H1 (cell line): Measurements from ENCODE around the gene NCSTN. TPM values are rescaled to one million over a fixed set of nuclear protein-coding genes. Genes with fewer than 3 reads are reported as not detected.

Experiments
- GTF2F1 ChIP-seq: IDR thresholded peaks from 2 replicates; pipeline ENCODE4 v1.6.1; 2012; ENCODE audit warnings: low read depth, low read length, improper control_type of control experiment, borderline replicate concordance
- PHF8 ChIP-seq: fragments of 200-600 bp; sonication (generic); conservative IDR thresholded peaks from 2 replicates; pipeline ENCODE4 v1.7.1; 2012; ENCODE audit warnings: low read depth, mild to moderate bottlenecking, inconsistent platforms, low read length, moderate library complexity
- TAF7 ChIP-seq: optimal IDR thresholded peaks from 2 replicates; pipeline ENCODE3; 2011; ENCODE audit warnings: low read depth, mild to moderate bottlenecking, inconsistent platforms, low read length, moderate library complexity, borderline replicate concordance
- polyA plus RNA-seq, 7 experiments: library from polyadenylated mRNA; depleted of rRNA in 3 of 7; stranded (reverse) in 5 of 7; unstranded in 2 of 7; fragments of >200 nt in 5 of 7; fragments of 200-250 nt in 2 of 7; gene quantifications; 1 replicate in 5 of 7; 2 replicates in 1 of 7; 4 replicates in 1 of 7; pipeline versions ENCODE4 v1.2.1 to v1.2.3, GENCODE V29; 2011 to 2013; ENCODE audit warnings: missing spikeins in 2 of 7, mixed read lengths in 2 of 7
- total RNA-seq: library from RNA; stranded (reverse); fragmentation: NEBNext Ultra II Directional; extraction: Animal tissue kit (Norgen Biotek cat#: 25700); gene quantifications from 2 replicates; pipeline ENCODE4 v1.2.1, GENCODE V29; 2021
- TF ChIP-seq, protein P1 (sequence below), 3 experiments: IDR thresholded peaks; 1 replicate in 2 of 3; 2 replicates in 1 of 3; pipeline versions ENCODE4 v1.5.1 to v1.6.1; 2011; ENCODE audit warnings: low read length in 3 of 3, mild to moderate bottlenecking in 3 of 3, inconsistent platforms in 2 of 3, low read depth in 1 of 3, moderate library complexity in 1 of 3; ENCODE audit not compliant: insufficient read depth in 1 of 3; ENCODE audit errors: control extremely low read depth in 1 of 3
- TF ChIP-seq, protein P2 (sequence below): IDR thresholded peaks from 2 replicates; pipeline ENCODE4 v1.6.1; 2012; ENCODE audit warnings: inconsistent platforms

NCSTN gene
- total and polyA plus RNA-seq, 2 of the 8 experiments (the other 6 are each of a cell fraction or from before 2014, with no cell fraction given), result 64.7 to 125 TPM

DNA sequence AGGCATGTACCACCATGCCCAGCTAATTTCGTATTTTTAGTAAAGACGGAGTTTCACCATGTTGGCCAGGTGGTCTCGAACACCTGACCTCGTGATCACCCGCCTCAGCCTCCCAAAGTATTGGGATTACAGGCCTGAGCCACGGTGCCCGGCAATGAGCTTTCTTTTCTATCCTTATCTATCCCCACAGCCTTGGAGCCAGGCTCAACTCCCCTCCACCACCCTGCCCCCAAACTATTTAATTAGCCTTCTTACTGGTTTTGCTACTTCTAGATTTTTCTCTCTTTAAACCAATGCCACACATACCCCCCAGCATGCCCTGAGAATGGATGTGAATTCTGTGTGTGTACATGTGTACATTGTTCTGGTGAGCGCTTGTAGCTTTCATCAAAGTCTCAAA is 51.5 kb downstream of the NCSTN start (continued):
- no peak for TF ChIP-seq PHF8
- no peak for TF ChIP-seq GTF2F1
- TF ChIP-seq, protein P1, sequence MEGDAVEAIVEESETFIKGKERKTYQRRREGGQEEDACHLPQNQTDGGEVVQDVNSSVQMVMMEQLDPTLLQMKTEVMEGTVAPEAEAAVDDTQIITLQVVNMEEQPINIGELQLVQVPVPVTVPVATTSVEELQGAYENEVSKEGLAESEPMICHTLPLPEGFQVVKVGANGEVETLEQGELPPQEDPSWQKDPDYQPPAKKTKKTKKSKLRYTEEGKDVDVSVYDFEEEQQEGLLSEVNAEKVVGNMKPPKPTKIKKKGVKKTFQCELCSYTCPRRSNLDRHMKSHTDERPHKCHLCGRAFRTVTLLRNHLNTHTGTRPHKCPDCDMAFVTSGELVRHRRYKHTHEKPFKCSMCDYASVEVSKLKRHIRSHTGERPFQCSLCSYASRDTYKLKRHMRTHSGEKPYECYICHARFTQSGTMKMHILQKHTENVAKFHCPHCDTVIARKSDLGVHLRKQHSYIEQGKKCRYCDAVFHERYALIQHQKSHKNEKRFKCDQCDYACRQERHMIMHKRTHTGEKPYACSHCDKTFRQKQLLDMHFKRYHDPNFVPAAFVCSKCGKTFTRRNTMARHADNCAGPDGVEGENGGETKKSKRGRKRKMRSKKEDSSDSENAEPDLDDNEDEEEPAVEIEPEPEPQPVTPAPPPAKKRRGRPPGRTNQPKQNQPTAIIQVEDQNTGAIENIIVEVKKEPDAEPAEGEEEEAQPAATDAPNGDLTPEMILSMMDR (IDR thresholded peaks at IDR 0.05; ENCODE audit: control extremely low read depth in 1 of 3, insufficient read depth in 1 of 3, low read depth in 1 of 3, low read length in 3 of 3), result no peak
- TF ChIP-seq, protein P2, sequence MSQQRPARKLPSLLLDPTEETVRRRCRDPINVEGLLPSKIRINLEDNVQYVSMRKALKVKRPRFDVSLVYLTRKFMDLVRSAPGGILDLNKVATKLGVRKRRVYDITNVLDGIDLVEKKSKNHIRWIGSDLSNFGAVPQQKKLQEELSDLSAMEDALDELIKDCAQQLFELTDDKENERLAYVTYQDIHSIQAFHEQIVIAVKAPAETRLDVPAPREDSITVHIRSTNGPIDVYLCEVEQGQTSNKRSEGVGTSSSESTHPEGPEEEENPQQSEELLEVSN, result no peak
- no peak for TF ChIP-seq TAF7
